D721Med (cell line): ENCODE data around the gene NKX1-2.

Source experiments
- DNase-seq: peaks from one replicate; pipeline ENCODE4 v3.0.0; 2011; ENCODE audit warnings: low spot score; ENCODE audit not compliant: insufficient read length
- FAIRE-seq: peaks from 2 replicates; lab custom pipeline; 2011; peaks lifted over from hg19 to GRCh38; lab: Jason Lieb, UNC
- TF ChIP-seq, protein P1 (sequence below): IDR thresholded peaks from 2 replicates; pipeline ENCODE4 v1.5.1; 2012; ENCODE audit warnings: mild to moderate bottlenecking, control low read depth; ENCODE audit not compliant: insufficient read depth; ENCODE audit errors: missing control alignments

NKX1-2 gene

GRCh38 chr10:124433461-124433860, 16.4 kb downstream of the NKX1-2 start:
- DNase-seq (no peak), FAIRE-seq (no peak)
- TF ChIP-seq, protein P1, sequence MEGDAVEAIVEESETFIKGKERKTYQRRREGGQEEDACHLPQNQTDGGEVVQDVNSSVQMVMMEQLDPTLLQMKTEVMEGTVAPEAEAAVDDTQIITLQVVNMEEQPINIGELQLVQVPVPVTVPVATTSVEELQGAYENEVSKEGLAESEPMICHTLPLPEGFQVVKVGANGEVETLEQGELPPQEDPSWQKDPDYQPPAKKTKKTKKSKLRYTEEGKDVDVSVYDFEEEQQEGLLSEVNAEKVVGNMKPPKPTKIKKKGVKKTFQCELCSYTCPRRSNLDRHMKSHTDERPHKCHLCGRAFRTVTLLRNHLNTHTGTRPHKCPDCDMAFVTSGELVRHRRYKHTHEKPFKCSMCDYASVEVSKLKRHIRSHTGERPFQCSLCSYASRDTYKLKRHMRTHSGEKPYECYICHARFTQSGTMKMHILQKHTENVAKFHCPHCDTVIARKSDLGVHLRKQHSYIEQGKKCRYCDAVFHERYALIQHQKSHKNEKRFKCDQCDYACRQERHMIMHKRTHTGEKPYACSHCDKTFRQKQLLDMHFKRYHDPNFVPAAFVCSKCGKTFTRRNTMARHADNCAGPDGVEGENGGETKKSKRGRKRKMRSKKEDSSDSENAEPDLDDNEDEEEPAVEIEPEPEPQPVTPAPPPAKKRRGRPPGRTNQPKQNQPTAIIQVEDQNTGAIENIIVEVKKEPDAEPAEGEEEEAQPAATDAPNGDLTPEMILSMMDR, result no peak

GRCh38 chr10:124430077-124430476, 19.8 kb downstream of the NKX1-2 start:
- TF ChIP-seq, protein P1, result no peak
- DNase-seq (no peak), FAIRE-seq (no peak)

DNA sequence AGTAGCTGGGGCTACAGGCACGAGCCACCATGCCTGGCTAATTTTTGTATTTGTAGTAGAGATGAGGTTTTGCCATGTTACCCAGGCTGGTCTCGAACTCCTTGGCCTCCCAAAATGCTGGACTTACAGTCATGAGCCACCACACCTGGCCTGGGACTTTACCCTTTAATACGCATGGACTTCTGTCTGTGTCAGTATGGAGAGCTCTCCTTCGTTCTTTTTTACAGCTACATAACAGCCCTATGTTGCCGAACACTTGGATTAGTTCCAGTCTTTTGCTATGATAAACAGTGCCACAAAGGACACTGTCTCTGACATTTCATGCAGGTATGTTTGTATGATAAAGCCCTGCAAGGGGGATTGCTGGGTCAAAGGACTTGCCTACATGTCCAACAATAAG, 20.3 kb downstream of the NKX1-2 start:
- DNase-seq (no peak), FAIRE-seq (no peak)
- TF ChIP-seq, protein P1, result no peak

GRCh38 chr10:124428207-124428777, 21.5 kb downstream of the NKX1-2 start:
- DNase-seq (no peak), FAIRE-seq (no peak)
- TF ChIP-seq, protein P1, result no peak

DNA sequence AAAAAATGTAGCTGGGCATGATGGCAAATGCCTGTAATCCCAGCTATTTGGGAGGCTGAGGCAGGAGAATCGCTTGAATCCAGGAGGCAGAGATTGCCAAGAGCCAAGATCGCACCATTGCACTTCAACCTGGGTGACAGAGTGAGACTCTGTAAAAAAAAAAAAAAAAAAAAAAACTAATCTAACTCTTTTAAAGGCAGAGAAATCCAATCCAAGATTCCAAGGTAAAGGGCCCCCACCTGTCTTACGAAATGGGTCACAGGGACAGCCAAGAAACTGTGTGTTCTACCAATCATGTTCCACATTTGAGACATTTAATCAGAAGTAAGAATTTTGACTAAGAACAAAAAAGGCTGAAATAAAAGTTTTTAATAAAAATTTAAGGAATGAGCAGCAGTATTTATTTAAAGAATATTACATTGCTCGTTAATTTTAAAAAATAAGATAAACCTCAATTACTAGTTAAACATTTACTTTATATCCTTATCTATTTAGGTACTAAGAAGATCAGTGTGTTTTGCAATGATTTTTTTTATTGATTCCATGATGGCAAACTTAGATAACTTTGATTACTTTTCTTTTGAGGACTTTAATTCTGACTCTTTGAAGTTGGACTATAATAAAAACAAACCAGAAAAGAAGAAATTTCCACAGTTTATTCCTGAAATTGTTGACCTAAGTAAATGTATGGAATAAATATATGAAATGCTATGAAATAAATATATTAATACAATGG, 24.4 kb downstream of the NKX1-2 start:
- FAIRE-seq (no peak), DNase-seq (no peak)
- TF ChIP-seq, protein P1, result no peak

GRCh38 chr10:124423813-124424212, 26.0 kb downstream of the NKX1-2 start:
- FAIRE-seq, result no peak
- DNase-seq, result no peak
- TF ChIP-seq, protein P1, result no peak

DNA sequence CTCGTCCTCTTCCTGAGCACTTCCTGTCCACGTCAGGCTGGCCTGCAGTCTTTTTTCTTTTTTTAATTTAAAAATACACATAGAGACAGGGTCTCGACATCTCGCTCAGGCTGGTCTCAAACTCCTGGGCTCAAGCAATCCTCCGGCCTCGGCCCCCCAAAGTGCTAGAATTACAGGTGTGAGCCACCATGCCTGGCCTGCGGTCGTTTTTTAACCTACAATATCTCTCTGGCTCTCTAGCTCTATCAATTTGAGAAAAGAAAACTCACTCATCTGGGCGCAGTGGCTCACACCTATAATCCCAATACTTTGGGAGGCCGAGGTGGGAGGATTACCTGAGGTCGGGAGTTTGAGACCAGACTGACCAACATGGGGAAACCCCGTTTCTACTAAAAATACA, 27.1 kb downstream of the NKX1-2 start:
- no peak for FAIRE-seq
- TF ChIP-seq, protein P1, result no peak
- DNase-seq, result no peak
